ENCODE measurements around the gene ATG12. TPM values are rescaled to one million over a fixed set of nuclear protein-coding genes. Genes with fewer than 3 reads are reported as not detected.

Gene ATG12
- total RNA-seq, 1 experiment from 2014 or later, result 18.9 TPM

DNA sequence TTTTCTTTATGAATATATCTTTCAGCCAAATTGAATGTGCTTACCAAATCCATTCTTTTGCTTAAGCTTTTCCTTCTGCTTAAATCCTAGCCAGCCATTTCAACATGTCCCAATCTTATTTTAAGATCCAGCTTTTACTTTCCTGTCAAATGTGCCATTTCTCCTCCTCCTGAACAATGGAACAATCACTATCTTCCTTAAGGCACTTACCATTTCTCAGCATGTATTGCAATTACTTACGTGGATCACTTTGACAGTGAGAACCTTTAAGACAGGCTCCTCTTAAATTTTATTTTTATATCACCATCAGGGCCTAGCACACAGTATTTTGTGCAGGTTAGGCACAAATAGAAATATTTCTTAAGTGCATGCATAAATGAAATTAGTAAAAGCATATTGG, 20.5 kb downstream of the ATG12 start:
- H3K27me3 ChIP-seq (ENCODE audit: low read length), result no peaks in the 10 kb centered on the region
- no peak for ATAC-seq
- H3K9ac ChIP-seq (ENCODE audit: low read length), result no peak overlapping the region
- CTCF ChIA-PET, result interaction anchor here (0.6 kb wide), 1 partner anchor 186 kb away, joined by 3 read pairs; no protein-coding TSS in a partner anchor
- H3K36me3 ChIP-seq (ENCODE audit: low read depth, low read length), result no peaks in the 10 kb centered on the region
- no peak overlapping the region for H3K4me2 ChIP-seq (ENCODE audit: low read length)
- no peak for TF ChIP-seq EZH2phosphoT487 (IDR thresholded peaks at IDR 0.05; ENCODE audit: borderline replicate concordance, low read length)
- TF ChIP-seq, protein P1, sequence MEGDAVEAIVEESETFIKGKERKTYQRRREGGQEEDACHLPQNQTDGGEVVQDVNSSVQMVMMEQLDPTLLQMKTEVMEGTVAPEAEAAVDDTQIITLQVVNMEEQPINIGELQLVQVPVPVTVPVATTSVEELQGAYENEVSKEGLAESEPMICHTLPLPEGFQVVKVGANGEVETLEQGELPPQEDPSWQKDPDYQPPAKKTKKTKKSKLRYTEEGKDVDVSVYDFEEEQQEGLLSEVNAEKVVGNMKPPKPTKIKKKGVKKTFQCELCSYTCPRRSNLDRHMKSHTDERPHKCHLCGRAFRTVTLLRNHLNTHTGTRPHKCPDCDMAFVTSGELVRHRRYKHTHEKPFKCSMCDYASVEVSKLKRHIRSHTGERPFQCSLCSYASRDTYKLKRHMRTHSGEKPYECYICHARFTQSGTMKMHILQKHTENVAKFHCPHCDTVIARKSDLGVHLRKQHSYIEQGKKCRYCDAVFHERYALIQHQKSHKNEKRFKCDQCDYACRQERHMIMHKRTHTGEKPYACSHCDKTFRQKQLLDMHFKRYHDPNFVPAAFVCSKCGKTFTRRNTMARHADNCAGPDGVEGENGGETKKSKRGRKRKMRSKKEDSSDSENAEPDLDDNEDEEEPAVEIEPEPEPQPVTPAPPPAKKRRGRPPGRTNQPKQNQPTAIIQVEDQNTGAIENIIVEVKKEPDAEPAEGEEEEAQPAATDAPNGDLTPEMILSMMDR (conservative IDR thresholded peaks at IDR 0.05; ENCODE audit: low read depth, low read length), result no peak
- H3K9me3 ChIP-seq (ENCODE audit: low read length), result no peaks in the 10 kb centered on the region
- no peaks in the 10 kb centered on the region for H3K4me1 ChIP-seq (ENCODE audit: insufficient read depth, low read length)
- POLR2A ChIA-PET (ENCODE audit: unreplicated experiment), result no interaction called here
- no peaks in the 10 kb centered on the region for H3K79me2 ChIP-seq (ENCODE audit: low read length)
- intact Hi-C loops (cut with micrococcal nuclease), result no loop called here
- H3K4me3 ChIP-seq (ENCODE audit: low read length), result no peak overlapping the region
- no TSS peak for BruUV-seq (replicated peaks)
- no peak for DNase-seq
- no peak overlapping the region for H3K27ac ChIP-seq (ENCODE audit: low read length)
- H3K9me2 ChIP-seq (replicated peaks; ENCODE audit: low read length), result no peaks in the 10 kb centered on the region
- no peaks in the 10 kb centered on the region for H4K20me1 ChIP-seq (ENCODE audit: low read length)
- no peak overlapping the region for H2AFZ ChIP-seq (ENCODE audit: low read length)
- H3F3A ChIP-seq (ENCODE audit: low read length, unreplicated experiment), result no peaks in the 10 kb centered on the region

DNA sequence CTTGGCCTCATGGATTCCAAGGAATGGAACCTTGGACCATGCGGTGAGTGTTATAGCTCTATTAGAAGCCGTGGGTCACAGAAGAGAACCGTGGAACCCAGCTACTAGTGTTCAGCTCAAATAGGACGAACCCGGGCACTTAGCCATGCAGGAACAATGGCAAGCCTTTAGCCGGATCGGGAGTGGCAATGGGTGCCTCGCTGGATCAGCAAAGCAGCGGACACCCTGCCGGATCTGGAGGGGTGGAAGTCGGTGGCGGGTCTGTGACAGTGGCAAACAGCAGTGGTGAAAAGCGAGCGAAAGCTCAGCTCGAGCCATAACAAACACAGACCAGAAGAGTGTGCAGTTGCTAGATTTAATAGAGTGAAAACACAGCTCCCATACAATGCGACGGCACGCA, 22.5 kb downstream of the ATG12 start:
- TF ChIP-seq, protein P1 (conservative IDR thresholded peaks at IDR 0.05; ENCODE audit: low read depth, low read length), result no peak
- TF ChIP-seq EZH2phosphoT487 (IDR thresholded peaks at IDR 0.05; ENCODE audit: borderline replicate concordance, low read length), result no peak
- no peak for TF ChIP-seq EZH2 (IDR thresholded peaks at IDR 0.05; ENCODE audit: low read length, unreplicated experiment)
- BruUV-seq (replicated peaks), result no TSS peak
- H3F3A ChIP-seq (ENCODE audit: low read length, unreplicated experiment), result no peaks in the 10 kb centered on the region
- H3K4me1 ChIP-seq (ENCODE audit: insufficient read depth, low read length), result no peaks in the 10 kb centered on the region
- H3K36me3 ChIP-seq (ENCODE audit: low read depth, low read length), result no peaks in the 10 kb centered on the region
- no peaks in the 10 kb centered on the region for H3K9me2 ChIP-seq (replicated peaks; ENCODE audit: low read length)
- H3K9me3 ChIP-seq (ENCODE audit: low read length), result no peaks in the 10 kb centered on the region
- intact Hi-C loops (cut with micrococcal nuclease), result no loop called here
- no peaks in the 10 kb centered on the region for H3K79me2 ChIP-seq (ENCODE audit: low read length)
- no peak overlapping the region for H3K27ac ChIP-seq (ENCODE audit: low read length)
- no peak overlapping the region for H2AFZ ChIP-seq (ENCODE audit: low read length)
- DNase-seq (no peak), ATAC-seq (no peak)
- no peaks in the 10 kb centered on the region for H4K20me1 ChIP-seq (ENCODE audit: low read length)
- CTCF ChIA-PET, result no interaction called here
- H3K4me2 ChIP-seq (ENCODE audit: low read length), result no peak overlapping the region
- no peak overlapping the region for H3K4me3 ChIP-seq (ENCODE audit: low read length)
- peaks cover 13% of the 10 kb centered on the region; the same call in 1 of the 2 replicates for H3K27me3 ChIP-seq (ENCODE audit: low read length)
- POLR2A ChIA-PET (ENCODE audit: unreplicated experiment), result no interaction called here
- no peak overlapping the region for H3K9ac ChIP-seq (ENCODE audit: low read length)

DNA sequence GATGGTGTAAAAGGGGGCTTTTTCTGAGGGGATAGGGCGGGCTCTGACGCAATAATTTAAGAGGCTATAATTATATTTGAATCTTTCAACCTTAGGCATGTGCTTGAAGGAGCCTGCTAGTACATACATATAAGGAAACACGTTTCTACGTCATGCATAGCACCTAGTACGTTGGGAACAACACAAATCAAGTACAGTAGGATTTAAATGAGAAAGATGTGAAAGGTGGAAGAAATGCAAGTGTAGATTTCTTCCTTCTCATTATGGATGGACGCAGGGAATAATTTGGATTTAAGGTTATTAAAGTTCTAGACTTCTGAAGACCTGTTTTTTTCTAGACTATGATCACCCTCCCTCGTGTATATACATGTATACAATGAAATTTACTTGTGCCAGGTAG, 24.0 kb downstream of the ATG12 start:
- intact Hi-C loops (cut with micrococcal nuclease), result no loop called here
- BruUV-seq (replicated peaks), result no TSS peak
- no peak overlapping the region for H3K4me2 ChIP-seq (ENCODE audit: low read length)
- ATAC-seq (no peak), DNase-seq (no peak)
- no peaks in the 10 kb centered on the region for H3K9me3 ChIP-seq (ENCODE audit: low read length)
- no peak overlapping the region for H3K9ac ChIP-seq (ENCODE audit: low read length)
- TF ChIP-seq, protein P1 (conservative IDR thresholded peaks at IDR 0.05; ENCODE audit: low read depth, low read length), result no peak
- TF ChIP-seq EZH2phosphoT487 (IDR thresholded peaks at IDR 0.05; ENCODE audit: borderline replicate concordance, low read length) (no peak), EZH2 (IDR thresholded peaks at IDR 0.05; ENCODE audit: low read length, unreplicated experiment) (no peak)
- peaks cover 25% of the 10 kb centered on the region; the same call in 1 of the 2 replicates for H3K27me3 ChIP-seq (ENCODE audit: low read length)
- H3F3A ChIP-seq (ENCODE audit: low read length, unreplicated experiment), result no peaks in the 10 kb centered on the region
- POLR2A ChIA-PET (ENCODE audit: unreplicated experiment), result no interaction called here
- H3K4me1 ChIP-seq (ENCODE audit: insufficient read depth, low read length), result no peaks in the 10 kb centered on the region
- H2AFZ ChIP-seq (ENCODE audit: low read length), result no peak overlapping the region
- H3K79me2 ChIP-seq (ENCODE audit: low read length), result no peaks in the 10 kb centered on the region
- no peak overlapping the region for H3K27ac ChIP-seq (ENCODE audit: low read length)
- CTCF ChIA-PET, result no interaction called here
- no peaks in the 10 kb centered on the region for H3K9me2 ChIP-seq (replicated peaks; ENCODE audit: low read length)
- H3K36me3 ChIP-seq (ENCODE audit: low read depth, low read length), result no peaks in the 10 kb centered on the region
- no peaks in the 10 kb centered on the region for H4K20me1 ChIP-seq (ENCODE audit: low read length)
- H3K4me3 ChIP-seq (ENCODE audit: low read length), result no peak overlapping the region

Data from PC-3 (cell line).